NT2/D1 (cell line): ENCODE data around the gene HOXB5.

ENCODE experiments used
- DNase-seq: peaks from one replicate; pipeline ENCODE4 v3.0.0-alpha.2; 2011; ENCODE audit warnings: low read depth, low spot score
- H3K27me3 ChIP-seq: 2 replicates; pipeline ENCODE4 v1.6.0; 2011; ENCODE audit warnings: mild to moderate bottlenecking; ENCODE audit not compliant: insufficient read length, insufficient read depth
- H3K36me3 ChIP-seq: 2 replicates; pipeline ENCODE4 v1.6.1; 2011; ENCODE audit warnings: mild to moderate bottlenecking, low read length, mixed read lengths; ENCODE audit not compliant: insufficient read depth, insufficient read length
- H3K4me1 ChIP-seq: 2 replicates; pipeline ENCODE4 v1.5.1; 2011; ENCODE audit not compliant: insufficient read depth, insufficient read length
- H3K4me3 ChIP-seq: 2 replicates; pipeline ENCODE4 v1.5.1; 2011; ENCODE audit warnings: low read depth; ENCODE audit not compliant: insufficient read length
- H3K9ac ChIP-seq: 2 replicates; pipeline ENCODE4 v1.6.0; 2011; ENCODE audit warnings: low read depth; ENCODE audit not compliant: insufficient read length
- H3K9me3 ChIP-seq: 2 replicates; pipeline ENCODE4 v1.5.1; 2011; ENCODE audit warnings: mild to moderate bottlenecking, low read length; ENCODE audit not compliant: insufficient read depth
- SUZ12 ChIP-seq: IDR thresholded peaks from 2 replicates; pipeline ENCODE4 v1.6.1; 2011; ENCODE audit not compliant: insufficient read length, insufficient read depth; ENCODE audit errors: extremely low read depth
- YY1 ChIP-seq: IDR thresholded peaks from 2 replicates; pipeline ENCODE4 v1.6.1; 2011; ENCODE audit not compliant: insufficient read length, insufficient read depth
- ZNF274 ChIP-seq: IDR thresholded peaks from 2 replicates; pipeline ENCODE4 v1.6.1; 2011; ENCODE audit warnings: mild to moderate bottlenecking, low read depth, low read length

Gene HOXB5

DNA sequence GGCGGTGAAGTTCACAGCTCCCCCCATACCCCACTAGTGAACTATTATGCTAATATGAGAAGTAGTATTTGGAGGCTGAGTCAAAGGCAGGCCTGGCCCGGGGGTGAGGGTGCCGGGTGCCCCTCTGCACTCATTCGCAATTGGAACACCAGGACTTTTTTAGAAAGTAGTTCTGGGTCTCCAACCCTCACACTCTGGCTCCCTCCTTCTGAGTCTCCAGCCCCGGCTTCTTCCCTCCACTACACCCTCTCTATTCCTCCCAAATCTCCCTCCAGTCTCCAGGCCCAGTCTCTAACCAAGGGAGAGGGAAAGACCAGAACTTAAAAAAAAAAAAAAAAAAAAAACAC is 37.4 kb downstream of the HOXB5 start:
- Histone ChIP-seq H3K4me3 (no peak overlapping the region), H3K27me3 (peaks cover 98% of the 10 kb centered on the region), H3K9ac (no peak overlapping the region)

DNA sequence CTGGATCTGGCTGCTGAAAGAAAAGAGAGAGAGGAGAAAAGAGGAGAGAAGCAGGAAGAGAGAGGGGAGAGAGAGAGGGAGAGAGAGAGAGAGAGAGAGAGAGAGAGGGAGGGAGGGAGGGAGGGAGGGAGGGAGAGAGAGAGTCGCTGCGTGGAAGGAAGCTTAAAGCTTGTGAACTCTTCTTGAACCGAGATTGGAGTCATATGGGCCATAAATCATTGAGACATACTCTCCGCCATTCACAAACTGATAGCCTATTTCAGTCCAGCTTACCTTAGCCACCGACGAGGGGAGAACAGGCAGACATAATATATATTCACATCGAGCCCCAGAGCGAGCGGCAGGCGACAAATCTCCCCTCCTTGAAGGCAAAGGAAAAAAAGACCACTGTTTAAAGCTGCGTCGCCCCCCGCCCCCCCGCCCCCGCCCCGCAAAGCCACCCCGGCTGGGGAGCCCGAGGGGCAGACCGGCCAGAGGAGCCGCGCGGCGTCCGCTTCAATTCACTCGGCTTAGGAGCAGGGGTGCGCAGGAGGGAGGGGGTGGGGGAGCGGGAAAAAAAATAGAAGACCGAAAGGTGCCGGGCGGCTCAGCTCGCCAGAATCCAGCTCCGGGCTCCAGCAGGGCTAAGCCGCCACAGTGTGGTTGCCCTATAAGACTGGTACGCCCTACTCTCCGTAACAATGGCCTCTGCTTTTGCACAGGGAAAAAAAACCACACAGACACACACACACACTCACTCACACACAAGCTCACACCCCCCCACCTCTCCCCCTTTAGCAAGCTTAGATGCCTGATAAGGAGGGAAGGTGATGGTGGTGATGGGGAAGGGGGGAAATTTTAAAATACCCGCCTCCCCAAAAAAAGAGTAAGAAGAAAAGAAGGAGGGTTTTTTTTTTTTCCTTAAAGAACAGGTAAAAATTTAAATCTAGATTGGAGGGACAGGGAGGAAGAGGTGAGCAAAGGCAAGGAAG is 38.0 kb downstream of the HOXB5 start:
- no peak for DNase-seq
- H3K27me3 ChIP-seq = peaks cover 98% of the 10 kb centered on the region
- no peaks in the 10 kb centered on the region for H3K36me3 ChIP-seq
- H3K4me1 ChIP-seq = peaks cover 10% of the 10 kb centered on the region
- TF ChIP-seq ZNF274 (no peak), SUZ12 (peak; percentile 56)
- H3K4me3 ChIP-seq = peak overlapping the region; percentile 1
- H3K9me3 ChIP-seq = no peaks in the 10 kb centered on the region
- H3K9ac ChIP-seq = no peak overlapping the region

More for the DNA sequence above, 37.4 kb downstream of the HOXB5 start:
- Histone ChIP-seq H3K9me3 (no peaks in the 10 kb centered on the region), H3K36me3 (no peaks in the 10 kb centered on the region), H3K4me1 (peaks cover 7% of the 10 kb centered on the region)
- no peak for DNase-seq
- no peak for TF ChIP-seq SUZ12
- TF ChIP-seq YY1 = no peak
- TF ChIP-seq ZNF274 = no peak

DNA sequence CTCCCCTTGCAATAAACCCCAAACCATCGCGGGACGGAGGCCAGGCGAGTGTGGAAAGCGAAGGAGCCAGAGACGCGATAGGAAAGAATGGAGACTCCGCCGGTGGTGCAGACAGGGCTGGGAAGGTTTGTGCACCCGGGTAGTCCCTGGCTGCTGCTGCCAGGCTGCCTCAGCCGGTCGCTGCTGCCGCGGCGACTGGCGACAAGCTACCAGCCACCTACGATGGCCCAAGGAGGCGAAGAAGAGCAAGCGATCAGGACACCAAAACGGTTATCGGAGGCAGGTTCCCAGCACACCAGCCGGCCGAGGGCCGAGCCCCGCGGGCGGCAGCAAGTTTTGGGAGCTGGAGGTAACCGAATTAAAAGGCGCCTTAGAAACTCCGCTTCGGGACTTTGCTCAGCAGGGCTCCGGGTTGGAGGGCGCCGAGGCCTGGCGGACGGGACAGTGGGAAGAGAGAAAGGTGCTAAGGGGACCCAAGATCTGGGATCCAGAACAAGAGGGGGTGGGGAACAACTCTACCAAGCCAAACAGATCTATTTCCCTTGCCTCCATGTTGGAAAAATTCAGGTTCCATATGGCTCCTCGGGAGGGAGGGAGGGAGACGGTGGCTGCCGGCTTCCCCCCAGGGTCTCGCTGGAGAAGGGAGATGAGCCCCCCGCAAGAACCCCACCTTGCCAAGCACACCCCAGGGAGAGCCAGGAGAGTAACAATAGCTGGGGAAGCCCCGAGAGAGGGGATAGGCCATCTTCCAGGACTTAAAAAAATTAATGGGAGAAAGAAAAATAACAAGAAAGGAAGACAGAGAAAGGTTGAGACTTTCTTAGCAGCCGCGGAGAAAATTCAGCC is 38.9 kb downstream of the HOXB5 start:
- H3K27me3 ChIP-seq = peaks cover 98% of the 10 kb centered on the region
- peaks cover 9% of the 10 kb centered on the region for H3K4me1 ChIP-seq
- H3K9me3 ChIP-seq = no peaks in the 10 kb centered on the region
- TF ChIP-seq SUZ12 (peak; percentile 73), ZNF274 (no peak), YY1 (no peak)
- DNase-seq = no peak
- no peaks in the 10 kb centered on the region for H3K36me3 ChIP-seq
- peak overlapping the region; percentile 50 for H3K9ac ChIP-seq
- H3K4me3 ChIP-seq = peak overlapping the region; percentile 34

DNA sequence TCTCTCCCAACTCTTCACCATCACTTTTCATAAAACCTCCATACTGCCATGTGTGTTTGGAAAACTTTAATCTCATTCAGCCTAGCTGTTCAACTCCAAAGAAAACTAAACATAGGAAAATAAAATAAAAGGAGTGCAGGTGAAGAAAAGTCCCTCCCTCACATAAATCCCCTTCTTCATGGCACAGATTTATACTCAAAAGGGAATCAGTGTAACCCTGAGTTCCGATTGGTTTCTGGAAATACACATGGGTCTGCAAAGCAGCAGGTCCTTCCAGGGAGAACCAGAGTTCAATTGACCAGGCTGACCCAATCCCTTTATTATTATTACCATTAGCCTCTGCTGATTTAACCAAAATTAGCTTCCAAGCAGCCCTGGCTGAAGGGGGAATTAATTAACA is 39.8 kb downstream of the HOXB5 start:
- DNase-seq = no peak
- Histone ChIP-seq H3K9ac (no peak overlapping the region), H3K36me3 (no peaks in the 10 kb centered on the region), H3K27me3 (peaks cover 98% of the 10 kb centered on the region), H3K4me3 (no peak overlapping the region), H3K4me1 (peaks cover 8% of the 10 kb centered on the region), H3K9me3 (no peaks in the 10 kb centered on the region)
- TF ChIP-seq SUZ12 (no peak), YY1 (no peak), ZNF274 (no peak)

DNA sequence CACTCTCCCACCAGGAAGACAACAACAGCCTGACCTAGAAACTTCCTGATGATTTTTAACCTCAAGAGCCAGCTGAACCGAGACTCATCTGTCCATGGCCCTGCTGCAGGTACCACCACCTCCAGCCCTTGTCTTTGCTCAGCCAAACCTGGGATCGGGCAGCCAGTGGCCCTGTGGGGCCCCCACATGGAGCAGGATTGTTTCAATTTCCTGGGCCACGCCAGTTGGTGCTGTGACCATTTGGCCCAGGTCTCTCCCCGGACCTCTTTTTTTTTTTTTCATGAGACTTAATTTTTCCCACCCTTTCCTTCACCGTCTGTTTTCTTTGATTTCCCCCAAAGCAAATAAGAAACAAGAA is 40.4 kb downstream of the HOXB5 start:
- TF ChIP-seq ZNF274 (no peak), YY1 (no peak), SUZ12 (no peak)

DNA sequence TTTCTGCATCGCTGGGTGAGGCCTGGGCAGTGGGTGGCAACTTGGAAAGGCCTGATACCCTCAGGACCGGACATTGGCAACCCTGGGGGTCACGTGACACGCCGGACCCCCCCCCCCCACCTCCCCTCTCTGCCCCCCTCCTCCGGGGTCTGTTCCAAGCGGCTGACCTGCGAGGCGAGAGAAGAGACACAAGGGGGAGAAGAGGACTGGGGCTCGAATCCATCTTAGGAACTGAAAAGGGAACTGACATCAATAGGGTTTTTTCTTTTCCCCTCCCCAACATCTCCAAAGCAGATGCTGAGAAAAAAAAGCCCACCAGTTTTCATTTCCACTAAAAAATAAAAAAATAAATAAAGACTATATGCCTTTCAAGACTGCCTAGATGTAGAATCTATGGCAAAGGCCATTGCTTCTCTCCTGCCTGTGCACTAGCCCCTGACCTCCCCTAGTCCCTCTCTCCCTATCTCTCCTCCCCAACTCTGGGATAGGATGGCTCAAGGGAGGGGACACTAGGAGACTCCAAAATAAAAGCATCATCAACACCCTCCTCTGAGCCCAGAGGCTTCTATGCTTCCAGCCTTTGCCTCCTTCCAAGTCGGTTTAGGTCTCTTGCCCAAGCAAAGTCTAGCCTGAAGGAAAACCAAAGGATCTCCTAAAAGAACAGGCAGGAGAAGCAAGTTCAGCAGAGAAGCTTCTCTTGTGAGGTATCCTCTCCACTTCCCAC is 41.0 kb downstream of the HOXB5 start:
- Histone ChIP-seq H3K27me3 (peaks cover 98% of the 10 kb centered on the region), H3K9ac (peak overlapping the region; percentile 34)

More for the DNA sequence above, 40.4 kb downstream of the HOXB5 start:
- Histone ChIP-seq H3K36me3 (no peaks in the 10 kb centered on the region), H3K4me1 (peaks cover 8% of the 10 kb centered on the region), H3K4me3 (no peak overlapping the region), H3K9ac (no peak overlapping the region), H3K9me3 (no peaks in the 10 kb centered on the region), H3K27me3 (peaks cover 98% of the 10 kb centered on the region)
- no peak for DNase-seq

More for the DNA sequence above, 41.0 kb downstream of the HOXB5 start:
- TF ChIP-seq SUZ12 (no peak), ZNF274 (no peak)
- no peak for DNase-seq
- Histone ChIP-seq H3K4me1 (peaks cover 8% of the 10 kb centered on the region), H3K9me3 (no peaks in the 10 kb centered on the region), H3K36me3 (no peaks in the 10 kb centered on the region), H3K4me3 (peak overlapping the region; percentile 9)
